HG03196 (cell line): ENCODE data around the gene MOV10.
"Not testable (repeated sequence)": the region's sequence is repeated elsewhere in the genome, so short reads cannot be mapped to it uniquely, and the experiment has no call there.

Experiments
- ATAC-seq: cut with Tn5 transposase; IDR thresholded peaks from one replicate; pipeline ENCODE4 v1.9.1; 2021; ENCODE audit not compliant: unreplicated experiment

Gene MOV10

DNA sequence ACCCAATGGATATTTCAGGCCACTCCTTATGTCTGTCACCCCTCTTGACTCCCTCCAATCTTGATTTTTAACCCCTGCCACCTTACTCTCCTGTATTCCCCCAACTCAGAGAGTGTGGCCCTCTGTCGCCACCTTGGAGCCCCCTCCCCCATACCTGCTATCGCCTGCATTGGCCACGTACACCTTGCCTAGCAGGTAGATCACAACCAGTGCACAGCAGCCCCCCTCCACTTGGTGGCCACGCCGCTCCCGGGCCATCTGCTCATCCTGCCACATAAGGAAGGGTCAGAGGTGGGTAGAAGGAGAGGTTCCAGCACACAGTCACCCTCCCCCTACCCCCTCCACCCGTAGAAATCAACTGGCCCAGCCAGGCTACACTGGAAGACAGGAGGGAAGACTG is 37.7 kb downstream of the MOV10 start:
- ATAC-seq: no peak

DNA sequence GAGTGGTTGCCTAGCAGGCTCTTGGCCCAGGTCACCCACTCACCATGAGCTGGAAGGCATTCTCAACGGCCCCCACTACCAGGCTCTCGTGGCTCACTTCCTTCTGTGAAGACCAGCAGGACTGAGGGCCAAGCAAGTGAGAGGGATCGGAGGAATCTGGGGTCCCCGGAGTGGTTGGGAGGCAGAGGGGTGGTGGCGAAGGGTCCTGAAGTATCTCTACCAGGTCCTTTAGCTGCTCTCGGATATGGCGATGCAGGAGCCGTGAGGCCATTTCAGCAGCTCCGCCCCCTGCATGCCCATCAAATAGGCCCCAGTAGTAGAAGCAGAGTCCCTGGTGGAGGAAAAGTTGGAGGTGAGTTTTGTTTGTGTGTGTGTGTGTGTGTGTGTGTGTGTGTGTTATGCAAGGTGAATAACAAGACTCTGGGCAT is 38.3 kb downstream of the MOV10 start:
- ATAC-seq: no peak

DNA sequence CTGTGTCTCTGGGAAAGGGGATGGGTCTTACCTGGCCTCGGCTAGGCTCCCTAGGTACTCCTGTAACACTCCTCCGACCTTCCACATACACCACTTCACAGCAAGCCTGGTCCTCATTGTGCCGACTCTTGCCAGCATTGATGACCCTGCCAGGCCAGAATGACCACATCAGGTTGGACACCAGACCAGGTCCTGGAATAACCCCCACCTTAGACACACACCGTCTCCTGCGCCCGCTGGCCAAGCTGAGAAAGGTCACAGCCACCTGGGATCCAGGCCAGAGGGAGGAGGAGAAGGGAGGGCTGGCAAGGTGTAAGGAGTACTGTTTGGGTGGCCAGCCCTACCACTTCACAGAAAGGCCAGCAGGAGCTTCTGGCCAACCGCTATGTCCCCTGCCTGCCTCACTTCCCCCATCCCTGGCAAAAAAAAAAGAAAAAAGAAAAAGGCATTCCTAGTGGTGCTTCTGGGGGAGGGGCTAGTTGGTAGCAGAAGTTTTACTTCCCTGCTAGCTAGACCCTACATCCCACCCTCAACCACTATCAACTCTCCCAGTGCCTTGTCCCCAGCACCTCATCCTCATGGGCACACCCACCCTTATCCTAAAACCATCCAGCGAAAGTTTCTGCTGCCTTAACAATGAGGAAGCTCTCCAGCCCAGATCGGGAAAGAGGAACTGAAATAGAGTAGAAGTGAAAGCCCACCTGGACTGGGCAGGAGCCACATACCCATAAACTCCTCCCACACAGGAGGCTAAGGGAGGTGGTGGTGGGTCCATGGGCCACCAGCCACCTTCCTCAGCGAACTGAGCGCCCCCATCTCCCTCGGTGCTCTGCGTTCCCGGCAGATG is 39.2 kb downstream of the MOV10 start:
- ATAC-seq: peak; percentile 28

DNA sequence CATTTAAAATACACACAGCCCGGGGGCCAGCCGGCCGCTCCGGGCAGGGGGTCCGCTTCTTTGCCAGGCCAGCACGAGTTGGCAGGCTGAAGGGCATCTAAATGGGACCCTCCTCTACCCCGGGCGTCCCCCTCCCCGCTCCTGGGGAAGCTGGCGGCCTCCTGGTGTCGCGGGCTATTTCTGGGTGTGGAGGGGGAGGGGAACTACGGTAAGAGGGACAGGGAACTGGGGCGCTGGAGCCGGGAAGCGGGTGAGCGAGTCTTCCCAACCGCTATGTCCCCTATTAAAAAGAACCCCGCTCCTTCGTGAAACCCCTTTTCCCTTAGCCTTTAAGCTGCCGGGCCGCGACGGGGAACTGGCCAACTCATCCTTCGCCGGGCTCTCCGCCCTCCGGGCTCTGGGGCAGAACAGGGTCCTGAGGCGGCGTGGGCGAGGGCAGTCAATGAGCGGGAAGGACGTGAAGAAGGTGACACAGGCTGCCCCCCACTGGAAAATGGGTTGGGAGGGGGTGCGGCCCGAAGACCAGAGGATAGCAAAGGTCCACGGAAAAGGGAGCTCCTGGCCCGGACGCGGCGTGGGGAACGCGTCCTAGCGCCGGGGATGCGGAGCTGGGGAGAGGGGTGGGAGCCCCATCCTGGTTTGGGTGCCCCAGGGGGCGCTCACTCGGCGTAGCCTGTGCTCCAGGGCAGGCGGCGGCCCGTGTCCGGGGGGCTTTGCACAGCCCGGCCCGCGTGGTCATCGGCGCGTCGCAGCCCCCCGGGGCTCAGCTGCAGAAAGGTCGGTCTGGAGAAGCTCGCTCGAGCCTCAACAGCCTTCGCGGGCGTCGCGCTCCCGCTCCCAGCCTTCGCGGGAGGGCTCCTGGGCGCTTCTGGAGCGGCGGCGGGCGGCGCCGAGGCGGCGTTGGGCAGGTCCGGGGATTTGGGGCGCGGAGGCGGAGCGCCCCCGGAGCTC is 40.1 kb downstream of the MOV10 start:
- ATAC-seq: peak; percentile 1

DNA sequence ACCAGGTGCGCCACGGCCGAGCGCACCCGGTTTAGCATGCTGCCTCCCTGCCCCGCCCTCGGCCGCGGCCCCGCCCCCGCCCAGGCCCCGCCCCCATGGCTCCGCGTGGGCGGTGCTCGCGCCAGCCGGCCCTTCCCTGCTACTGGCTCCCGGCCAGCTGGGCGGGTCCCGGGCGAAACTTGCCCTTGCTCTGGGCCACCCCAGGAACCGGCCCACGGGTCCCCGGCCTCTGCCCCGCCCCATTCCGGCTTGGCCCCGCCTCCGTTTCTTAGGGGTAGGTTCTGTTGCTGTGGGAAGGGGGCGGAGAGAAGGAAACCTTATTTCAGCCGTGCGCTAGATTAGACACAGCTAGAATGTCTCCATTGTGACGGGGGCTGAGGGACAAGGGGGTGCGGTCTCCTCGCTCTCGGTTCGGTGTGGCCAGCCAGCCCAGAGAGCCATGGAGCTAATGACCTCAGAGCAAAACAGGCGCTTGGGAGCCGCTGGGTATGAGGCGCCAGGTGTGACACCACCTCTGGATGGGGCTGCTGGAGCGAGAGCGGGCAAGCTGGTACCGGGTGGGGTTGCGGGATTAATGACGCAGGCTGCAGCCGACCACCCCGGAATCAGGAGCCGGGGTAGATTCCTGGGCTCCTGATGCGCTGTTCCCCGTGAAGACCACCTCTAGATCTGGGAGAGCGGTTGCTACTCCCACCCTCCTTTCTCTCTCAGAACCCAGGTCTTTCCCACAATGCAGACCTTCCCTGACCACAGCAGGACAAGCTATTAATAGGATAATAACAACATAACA is 41.0 kb downstream of the MOV10 start, which contains the start of gene PPM1J:
TSS of gene PPM1J (minus strand) at position 69 of the 790 bp plus-strand sequence. CDS start at position 38, 31 bp downstream.
- ATAC-seq: peak; percentile 80

DNA sequence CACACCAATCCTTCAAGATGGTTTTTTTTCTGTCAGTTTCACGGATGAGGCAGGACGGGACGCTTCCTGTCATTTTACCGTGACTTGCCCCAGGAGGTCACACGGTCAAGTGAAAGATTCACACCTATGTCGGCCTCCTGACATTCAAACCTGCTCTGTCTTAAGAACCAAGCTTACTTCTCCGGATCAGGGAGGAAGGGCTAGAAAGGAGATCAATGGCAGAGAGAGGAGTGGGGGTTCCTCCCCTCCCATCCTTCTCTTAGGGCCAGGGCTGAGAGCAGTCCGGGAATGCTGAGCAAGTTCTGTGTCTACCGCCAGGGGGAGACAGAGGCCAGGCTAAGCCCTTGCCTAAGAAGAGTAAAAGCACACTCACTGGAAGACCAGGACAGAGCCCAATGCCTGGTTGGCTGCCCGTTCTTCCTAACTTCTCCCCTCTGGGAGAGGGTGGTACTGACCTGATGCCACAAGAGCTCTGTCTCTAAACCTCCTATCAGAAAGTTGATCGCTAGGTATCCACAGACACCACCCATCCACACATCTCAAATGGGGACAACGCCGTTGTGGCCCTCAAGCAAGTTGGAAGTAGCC is 41.8 kb downstream of the MOV10 start:
- peak; percentile 29 for ATAC-seq

DNA sequence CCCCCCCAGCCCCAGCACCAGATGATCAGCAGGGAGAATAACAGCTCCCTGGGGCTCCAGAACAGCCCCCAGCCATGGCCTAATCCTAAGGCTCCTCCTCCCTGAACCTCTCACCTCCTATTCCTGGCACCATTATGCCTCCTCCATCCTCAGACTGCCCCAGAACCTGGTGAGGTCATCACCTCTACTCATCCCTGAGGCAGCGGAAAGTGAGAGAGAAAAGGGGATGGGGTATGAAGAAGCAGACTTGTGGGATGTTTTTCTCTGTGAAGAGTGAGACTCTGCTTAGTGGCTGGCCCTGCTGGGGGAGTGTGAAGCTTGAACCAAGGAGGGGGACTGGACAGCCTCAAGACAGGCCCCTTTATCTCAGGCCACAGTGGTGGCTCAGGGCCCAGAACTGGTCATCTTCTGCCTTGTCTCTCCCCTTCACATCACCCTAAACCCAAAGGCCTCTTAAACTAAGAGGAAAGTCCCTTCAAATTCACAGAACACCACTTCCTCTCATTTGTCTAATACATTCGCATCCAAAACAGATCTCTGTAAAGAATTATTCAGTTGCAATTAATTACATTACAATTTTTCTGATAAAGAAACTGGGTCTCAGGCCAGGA is 42.9 kb downstream of the MOV10 start:
- ATAC-seq: no peak

DNA sequence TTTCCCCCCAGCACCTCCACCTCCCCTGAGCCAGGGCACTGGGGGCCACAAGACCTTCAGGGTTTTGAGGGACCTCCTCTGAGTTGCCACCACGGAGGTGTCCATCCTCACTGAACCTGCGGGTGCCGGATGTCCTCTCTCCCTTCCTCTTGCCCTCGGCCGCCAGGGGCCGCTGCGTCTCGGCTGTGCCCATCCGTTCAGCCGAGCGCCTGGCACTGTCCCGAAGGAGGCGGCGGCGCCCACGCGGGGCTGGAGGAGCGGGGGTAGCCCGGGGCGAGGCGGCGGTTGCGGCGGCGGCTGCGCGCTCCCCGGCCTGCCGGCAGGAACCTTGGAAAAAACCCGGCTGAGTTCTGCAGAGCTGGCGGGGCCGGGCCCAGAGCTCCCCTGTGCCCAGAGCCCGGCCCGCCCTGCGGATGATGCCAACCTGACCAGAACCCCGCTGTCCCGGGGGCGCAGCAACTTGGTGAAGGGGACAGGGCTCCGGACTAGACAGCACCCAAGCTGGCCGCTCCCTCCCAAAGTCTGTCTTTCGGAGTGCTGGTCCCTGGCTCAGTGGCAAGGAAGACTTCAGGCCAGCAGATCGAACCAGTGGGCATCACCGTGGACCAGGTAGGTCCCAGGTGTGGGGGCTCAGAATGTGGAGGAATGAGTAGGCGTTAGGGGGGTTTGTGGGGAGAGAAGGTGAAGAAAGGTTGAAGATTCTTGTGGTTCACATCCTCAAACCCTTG is 44.4 kb downstream of the MOV10 start:
- ATAC-seq: no peak

DNA sequence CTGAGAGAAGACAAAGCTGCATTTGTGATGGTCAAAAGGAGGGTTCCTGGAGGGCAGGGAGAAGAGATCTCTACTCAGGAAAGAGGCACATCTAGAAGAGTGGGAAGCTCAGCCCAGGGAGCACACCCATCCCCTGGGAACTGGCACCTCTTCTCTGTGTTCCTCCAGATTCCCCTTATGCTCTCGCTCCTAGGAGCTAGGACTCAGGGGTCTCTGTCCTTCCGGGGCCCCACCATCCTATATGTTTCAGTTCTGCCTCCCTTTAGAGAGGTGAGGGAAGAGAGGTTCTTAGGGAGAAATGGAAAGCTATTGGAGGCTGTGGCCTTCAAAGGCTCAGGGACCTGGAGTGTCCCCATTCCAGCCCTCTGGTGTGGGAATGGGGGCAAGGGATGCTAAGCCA is 45.2 kb downstream of the MOV10 start:
- ATAC-seq: no peak

DNA sequence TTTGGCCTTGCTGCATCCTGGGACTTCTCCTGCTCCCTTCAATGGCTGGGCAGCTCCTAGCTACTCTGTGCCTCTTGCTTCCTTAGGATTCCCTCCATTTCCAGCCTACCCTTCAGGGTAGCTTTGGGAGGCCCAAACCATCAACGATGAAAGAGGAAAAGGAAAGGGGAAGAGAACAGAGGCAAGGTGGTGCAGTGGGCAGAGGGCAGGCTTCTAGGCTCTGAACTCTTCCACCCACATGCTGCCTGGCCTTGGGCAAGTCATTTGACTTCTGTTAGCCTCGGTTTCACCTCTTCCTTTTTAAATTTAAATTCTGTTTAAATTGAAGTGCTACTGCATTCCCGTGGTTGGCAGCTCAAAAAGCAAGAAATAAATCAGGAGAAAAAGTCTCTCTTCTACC is 46.3 kb downstream of the MOV10 start:
- no peak for ATAC-seq

DNA sequence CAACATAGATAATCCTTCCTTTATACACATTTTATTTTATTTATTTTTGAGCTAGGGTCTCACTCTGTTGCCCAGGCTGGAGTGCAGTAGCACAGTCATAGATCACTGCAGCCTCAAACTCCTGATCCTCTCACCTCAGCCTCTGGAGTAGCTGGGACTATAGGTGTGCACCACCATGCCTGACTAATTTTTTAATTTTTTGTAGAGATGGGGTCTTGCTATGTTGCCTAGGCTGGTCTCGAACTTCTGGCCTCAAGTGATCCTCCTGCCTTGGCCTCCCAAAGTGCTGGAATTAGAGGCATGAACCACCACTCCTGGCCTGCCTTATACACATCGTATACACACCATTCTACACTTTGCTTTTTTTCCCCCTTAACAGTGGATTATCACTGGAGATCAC is 46.8 kb downstream of the MOV10 start:
- ATAC-seq: not testable (repeated sequence)

DNA sequence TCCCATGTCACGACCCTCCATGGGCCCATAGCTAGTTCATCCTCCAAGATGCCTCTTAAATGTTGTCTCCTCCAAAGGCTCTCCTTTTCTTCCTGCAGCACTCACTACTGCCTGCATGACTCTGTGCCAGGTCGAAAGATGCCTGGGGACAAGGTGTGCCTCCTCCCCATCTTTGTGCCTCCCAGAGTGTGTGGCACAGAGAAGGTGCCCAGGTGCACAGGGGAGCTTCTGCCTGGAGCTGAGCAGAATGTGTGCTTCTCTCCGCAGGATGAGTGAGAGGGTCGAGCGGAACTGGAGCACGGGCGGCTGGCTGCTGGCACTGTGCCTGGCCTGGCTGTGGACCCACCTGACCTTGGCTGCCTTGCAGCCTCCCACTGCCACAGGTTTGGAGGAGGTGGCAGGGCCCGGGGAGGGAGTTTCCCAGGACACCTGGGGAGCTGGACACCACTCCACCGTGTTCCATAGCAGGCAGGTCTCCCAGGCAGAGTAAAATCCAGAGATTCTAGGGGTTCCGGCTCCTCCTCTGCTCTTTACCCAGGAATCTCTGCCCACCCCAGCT is 47.6 kb downstream of the MOV10 start:
- ATAC-seq: no peak

DNA sequence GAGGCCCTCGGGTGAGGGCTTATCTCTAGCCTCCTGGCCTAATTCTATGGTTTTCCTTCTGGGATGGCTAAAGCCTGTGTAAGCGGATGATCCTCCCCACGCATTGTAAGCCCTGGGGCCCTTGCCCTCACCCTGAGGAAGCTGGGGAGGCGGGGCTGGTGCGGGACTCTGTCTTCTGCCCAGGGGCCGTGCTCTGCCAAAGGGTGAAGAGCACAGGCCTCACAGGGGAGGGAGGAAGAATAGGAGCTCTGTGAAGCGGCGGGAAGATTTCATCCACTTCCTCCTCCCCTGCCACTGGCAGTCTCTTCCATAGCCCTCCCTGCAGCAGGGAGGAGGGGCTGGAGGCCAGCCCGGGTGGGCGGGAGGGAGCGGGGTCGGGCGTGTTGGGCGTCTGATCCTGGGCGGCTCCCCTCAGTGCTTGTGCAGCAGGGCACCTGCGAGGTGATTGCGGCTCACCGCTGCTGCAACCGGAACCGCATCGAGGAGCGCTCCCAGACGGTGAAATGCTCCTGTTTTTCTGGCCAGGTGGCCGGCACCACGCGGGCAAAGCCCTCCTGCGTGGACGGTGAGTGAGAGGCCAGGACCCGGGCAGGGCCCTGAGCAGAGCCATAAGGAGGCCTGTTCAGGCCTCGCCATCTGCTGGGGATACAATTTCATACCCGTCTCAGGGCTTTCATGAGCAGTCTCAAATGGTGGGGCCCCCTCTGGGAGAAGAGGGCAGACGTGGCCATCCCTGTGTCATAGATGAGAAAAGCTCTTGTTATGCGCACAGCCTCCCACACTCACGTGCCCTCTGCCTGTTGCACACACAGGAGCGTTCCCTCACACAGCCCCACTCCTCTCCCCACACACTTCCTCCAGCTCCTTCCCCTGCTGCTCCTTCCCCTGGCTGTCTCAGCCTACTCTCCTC is 48.4 kb downstream of the MOV10 start:
- ATAC-seq: no peak

DNA sequence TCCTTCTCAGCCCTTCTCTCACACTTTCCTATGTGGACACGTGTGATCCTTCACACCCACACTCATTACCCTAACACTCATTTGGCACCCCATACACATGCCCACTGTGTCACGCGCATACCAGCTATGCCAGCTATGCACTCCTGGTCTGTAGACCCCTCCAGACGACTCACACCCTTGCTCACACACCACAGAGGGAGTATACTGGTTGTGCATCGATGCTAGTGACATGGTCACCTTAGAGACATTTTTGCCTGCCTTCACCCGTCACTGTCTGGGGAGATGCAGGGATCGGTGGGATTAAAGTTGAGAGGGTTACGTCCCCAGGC is 49.0 kb downstream of the MOV10 start:
- ATAC-seq: no peak

DNA sequence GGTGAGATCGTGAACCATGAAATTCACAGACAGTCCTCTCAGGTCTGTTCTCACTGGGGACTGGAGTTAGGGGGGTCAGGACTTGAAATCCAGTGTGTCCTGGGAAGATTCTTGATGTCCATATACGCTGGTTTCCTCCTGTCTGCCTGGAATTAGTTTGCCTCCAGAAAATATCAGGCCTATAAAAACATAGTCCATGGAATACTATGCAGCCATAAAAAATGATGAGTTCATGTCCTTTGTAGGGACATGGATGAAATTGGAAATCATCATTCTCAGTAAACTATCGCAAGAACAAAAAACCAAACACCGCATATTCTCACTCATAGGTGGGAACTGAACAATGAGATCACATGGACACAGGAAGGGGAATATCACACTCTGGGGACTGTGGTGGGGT is 49.8 kb downstream of the MOV10 start:
- not testable (repeated sequence) for ATAC-seq

DNA sequence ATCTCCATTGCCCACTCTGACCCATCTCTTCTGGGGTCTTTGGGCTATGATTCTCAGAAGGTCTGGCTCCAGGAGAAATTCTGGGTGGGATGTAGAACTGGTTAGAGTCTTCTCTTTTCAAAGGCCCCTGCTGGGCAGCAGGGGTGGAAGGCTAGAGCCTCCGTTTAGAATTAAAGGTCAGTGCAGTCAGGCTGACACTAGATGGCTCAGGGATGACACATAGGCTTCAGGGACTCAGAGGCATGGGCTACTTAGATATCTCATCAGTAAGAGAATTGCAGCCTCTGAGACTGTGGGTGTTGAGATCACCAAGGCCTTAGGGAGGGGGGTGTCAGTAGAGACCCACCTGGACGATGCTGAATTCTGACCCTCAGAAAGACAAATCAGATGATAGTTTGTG is 53.3 kb downstream of the MOV10 start:
- ATAC-seq: no peak

DNA sequence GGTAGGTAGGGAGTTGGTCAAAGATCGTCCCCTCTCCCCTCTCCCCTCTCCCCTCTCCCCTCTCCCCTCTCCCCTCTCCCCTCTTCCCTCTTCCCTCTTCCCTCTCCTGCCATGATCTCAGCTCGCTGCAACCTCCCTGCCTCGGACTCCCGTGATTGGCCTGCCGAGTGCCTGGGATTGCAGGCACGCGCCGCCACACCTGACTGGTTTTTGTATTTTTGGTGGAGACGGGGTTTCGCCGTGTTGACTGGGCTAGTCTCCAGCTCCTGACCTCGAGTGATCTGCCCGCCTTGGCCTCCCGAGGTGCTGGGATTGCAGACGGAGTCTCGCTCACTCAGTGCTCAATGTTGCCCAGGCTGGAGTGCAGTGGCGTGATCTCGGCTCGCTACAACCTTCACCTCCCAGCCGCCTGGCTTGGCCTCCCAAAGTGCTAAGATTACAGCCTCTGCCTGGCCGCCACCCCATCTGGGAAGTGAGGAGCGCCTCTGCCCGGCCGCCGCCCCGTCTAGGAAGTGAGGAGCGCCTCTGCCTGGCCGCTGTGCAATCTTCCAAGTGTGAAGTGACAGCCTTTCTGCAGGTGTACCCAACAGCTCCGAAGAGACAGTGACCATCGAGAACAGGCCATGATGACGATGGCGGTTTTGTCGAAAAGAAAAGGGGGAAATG is 54.0 kb downstream of the MOV10 start:
- ATAC-seq: not testable (repeated sequence)

DNA sequence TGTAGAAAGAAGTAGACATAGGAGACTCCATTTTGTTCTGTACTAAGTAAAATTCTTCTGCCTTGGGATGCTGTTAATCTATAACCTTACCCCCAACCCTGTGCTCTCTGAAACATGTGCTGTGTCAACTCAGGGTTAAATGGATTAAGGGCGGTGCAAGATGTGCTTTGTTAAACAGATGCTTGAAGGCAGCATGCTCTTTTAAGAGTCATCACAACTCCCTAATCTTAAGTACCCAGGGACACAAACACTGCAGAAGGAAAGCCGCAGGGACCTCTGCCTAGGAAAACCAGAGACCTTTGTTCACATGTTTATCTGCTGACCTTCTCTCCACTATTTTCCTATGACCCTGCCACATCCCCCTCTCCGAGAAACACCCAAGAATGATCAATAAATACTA is 54.6 kb downstream of the MOV10 start:
- not testable (repeated sequence) for ATAC-seq
